Gastroesophageal sphincter (tissue), 3 donors: Measurements from ENCODE around the gene HTR6.

Experiments used
- CTCF ChIP-seq, 4 experiments: fragments of 200-600 bp in 2 of 4; fragments of 450-650 bp in 2 of 4; sonication (generic) in 1 of 4; IDR thresholded peaks; one replicate each; pipeline ENCODE4 v1.5.1; 2017 to 2019; ENCODE audit warnings: antibody characterized with exemption in 4 of 4, mild to moderate bottlenecking in 2 of 4, moderate library complexity in 2 of 4
- POLR2A ChIP-seq, 2 donors: fragments of 450-650 bp; IDR thresholded peaks; one replicate each; pipeline ENCODE4 v1.6.1; 2017; ENCODE audit warnings: antibody characterized with exemption in 2 of 2, mild to moderate bottlenecking in 2 of 2, moderate library complexity in 1 of 2
- POLR2AphosphoS5 ChIP-seq: sonication (generic); formaldehyde crosslinking; IDR thresholded peaks from one replicate; pipeline ENCODE4 v1.6.1; 2017; ENCODE audit warnings: antibody characterized with exemption

DNA sequence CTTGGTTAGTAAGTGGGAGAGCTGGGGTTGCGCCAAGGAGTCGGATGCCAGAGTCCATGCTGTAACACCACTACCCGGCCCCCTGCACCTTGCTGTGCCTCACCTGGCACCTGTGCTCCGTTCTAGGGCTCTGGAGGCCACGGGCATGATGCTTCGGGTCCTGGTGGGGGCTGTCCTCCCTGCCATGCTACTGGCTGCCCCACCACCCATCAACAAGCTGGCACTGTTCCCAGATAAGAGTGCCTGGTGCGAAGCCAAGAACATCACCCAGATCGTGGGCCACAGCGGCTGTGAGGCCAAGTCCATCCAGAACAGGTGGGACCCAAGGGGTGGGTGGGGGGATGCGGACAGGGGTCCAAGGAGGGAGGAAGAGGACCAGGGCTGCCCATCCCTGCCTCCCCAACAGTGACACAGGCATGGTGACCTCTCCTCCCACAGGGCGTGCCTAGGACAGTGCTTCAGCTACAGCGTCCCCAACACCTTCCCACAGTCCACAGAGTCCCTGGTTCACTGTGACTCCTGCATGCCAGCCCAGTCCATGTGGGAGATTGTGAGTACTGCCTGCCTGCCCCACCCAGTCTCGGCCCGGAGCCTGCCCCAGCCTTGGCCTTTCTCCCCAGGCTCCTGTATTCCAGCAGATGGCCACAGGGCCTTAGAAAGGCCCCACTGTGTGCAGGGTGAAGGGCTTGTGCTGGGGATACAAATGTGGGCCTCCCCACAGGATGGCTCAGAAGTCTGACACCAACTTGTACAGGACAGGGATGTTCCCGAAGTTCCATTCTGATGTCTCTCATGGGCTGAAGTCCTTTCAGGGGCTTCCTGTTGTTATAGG lies 9.6 kb upstream of the HTR6 start:
- TF ChIP-seq CTCF (IDR thresholded peaks at IDR 0.05): no peak
- no peak for TF ChIP-seq POLR2AphosphoS5
- TF ChIP-seq POLR2A (IDR thresholded peaks at IDR 0.05): no peak
